Measurements from ENCODE around the gene SRD5A1. TPM values are rescaled to one million over a fixed set of nuclear protein-coding genes. Genes with fewer than 3 reads are reported as not detected.
A peak's percentile ranks its signal among the peaks of the same experiment; 100 is the strongest.

The SRD5A1 gene
- total and polyA plus RNA-seq, 2 experiments from 2014 or later = 18.9 to 20.2 TPM

DNA sequence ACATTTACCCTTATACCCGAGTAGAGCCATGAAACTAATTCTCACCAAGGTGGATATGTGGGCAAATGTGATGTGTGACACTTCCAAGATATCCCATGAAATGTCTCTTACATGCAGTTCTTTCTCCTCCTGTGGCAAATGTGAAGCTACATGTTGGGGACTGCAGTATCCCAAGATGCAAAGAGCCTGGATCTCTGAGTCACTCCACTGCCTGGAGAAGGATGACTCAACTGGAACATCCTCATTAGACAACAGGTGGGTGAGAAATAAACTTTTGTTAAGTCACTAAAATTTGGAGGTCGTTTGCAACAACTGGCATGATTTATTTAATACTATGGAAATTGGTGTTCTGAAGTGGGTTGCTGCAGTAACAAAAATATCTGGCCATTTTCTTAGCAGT, 43.5 kb downstream of the SRD5A1 start:
- Histone ChIP-seq H3K4me3 (no peak overlapping the region), H3K36me3 (ENCODE audit: low read depth) (no peaks in the 10 kb centered on the region), H3K9me3 (ENCODE audit: low read depth) (no peaks in the 10 kb centered on the region), H3K9me2 (ENCODE audit: insufficient read depth) (no peaks in the 10 kb centered on the region), H2AFZ (no peak overlapping the region), H3K27ac (no peak overlapping the region), H3K27me3 (replicated peaks; ENCODE audit: insufficient read depth) (no peaks in the 10 kb centered on the region), H3K4me1 (ENCODE audit: insufficient read depth) (no peaks in the 10 kb centered on the region), H3K9ac (no peak overlapping the region), H3K79me2 (ENCODE audit: insufficient read depth) (no peaks in the 10 kb centered on the region), H3F3A (ENCODE audit: insufficient read depth) (no peaks in the 10 kb centered on the region), H4K20me1 (ENCODE audit: insufficient read depth) (no peaks in the 10 kb centered on the region), H3K4me2 (ENCODE audit: unreplicated experiment) (no peak overlapping the region)
- no peak for TF ChIP-seq EZH2 (IDR thresholded peaks at IDR 0.05; ENCODE audit: insufficient read depth, poor library complexity, severe bottlenecking)
- DNase-seq = peak; percentile 49
- 59 to 64% methylated on average over 2 of the region's 2 CpGs for WGBS, 2 experiments (ENCODE audit: low coverage in 1 of 2, low lambda C conversion rate in 2 of 2, missing lambda C conversion rate in 2 of 2)
- in situ Hi-C loops (cut with MboI) = no loop called here

DNA sequence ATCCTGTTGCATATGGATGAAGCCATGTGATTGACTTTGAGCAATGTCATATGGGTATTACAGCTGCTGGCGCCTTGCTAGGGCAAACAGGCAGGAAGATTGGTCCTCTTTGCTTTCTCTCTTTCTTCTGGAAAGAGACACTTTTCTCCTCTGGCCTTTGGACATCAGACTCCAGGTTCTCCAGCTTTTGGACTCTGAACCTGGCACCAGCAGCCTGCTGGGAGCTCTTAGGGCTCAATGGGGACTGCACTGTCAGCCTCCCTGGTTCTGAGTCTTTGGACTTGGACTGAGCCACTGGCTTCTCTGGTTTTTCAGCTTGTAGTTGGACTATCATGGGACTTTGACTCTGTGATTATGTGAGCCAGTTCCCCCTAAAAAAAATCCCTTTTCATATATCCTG, 45.1 kb downstream of the SRD5A1 start:
- Histone ChIP-seq H3K9me3 (ENCODE audit: low read depth) (no peaks in the 10 kb centered on the region), H3K27ac (no peak overlapping the region), H3K9me2 (ENCODE audit: insufficient read depth) (no peaks in the 10 kb centered on the region), H3K4me2 (ENCODE audit: unreplicated experiment) (no peak overlapping the region), H3K4me1 (ENCODE audit: insufficient read depth) (no peaks in the 10 kb centered on the region), H3K79me2 (ENCODE audit: insufficient read depth) (no peaks in the 10 kb centered on the region), H3K36me3 (ENCODE audit: low read depth) (no peaks in the 10 kb centered on the region), H3F3A (ENCODE audit: insufficient read depth) (no peaks in the 10 kb centered on the region), H3K27me3 (replicated peaks; ENCODE audit: insufficient read depth) (no peaks in the 10 kb centered on the region), H2AFZ (no peak overlapping the region), H3K9ac (no peak overlapping the region), H4K20me1 (ENCODE audit: insufficient read depth) (no peaks in the 10 kb centered on the region), H3K4me3 (no peak overlapping the region)
- DNase-seq = no peak
- in situ Hi-C loops (cut with MboI) = no loop called here
- 93% methylated on average over 1 of the region's 1 CpG for WGBS, 2 experiments (ENCODE audit: low coverage in 1 of 2, low lambda C conversion rate in 2 of 2, missing lambda C conversion rate in 2 of 2)
- no peak for TF ChIP-seq EZH2 (IDR thresholded peaks at IDR 0.05; ENCODE audit: insufficient read depth, poor library complexity, severe bottlenecking)
- TF ChIP-seq EZH2phosphoT487 (IDR thresholded peaks at IDR 0.05; ENCODE audit: insufficient read depth, low read depth) = no peak

DNA sequence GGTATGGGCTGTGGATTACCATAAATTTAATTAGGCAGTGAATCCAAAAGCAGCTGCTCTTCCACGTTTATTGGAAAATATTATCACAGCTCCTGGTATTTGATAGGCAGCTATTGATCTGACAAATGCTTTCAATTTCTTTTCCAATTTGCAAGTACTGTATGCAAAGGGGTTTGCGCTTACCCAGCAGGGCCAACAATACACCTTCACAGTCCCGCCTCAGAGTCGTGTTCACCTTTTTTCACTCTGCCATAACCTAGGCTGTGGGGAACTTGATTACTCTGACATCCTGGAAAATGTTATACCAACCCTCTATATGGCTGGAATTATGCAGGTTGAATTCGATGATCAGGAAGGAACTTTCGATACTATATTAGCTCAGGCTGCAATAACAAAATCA, 47.7 kb downstream of the SRD5A1 start:
- H3K27ac ChIP-seq = no peak overlapping the region
- H3K27me3 ChIP-seq (replicated peaks; ENCODE audit: insufficient read depth) = no peaks in the 10 kb centered on the region
- H2AFZ ChIP-seq = no peak overlapping the region
- TF ChIP-seq EZH2 (IDR thresholded peaks at IDR 0.05; ENCODE audit: insufficient read depth, poor library complexity, severe bottlenecking) (no peak), EZH2phosphoT487 (IDR thresholded peaks at IDR 0.05; ENCODE audit: insufficient read depth, low read depth) (no peak)
- no peaks in the 10 kb centered on the region for H3K9me3 ChIP-seq (ENCODE audit: low read depth)
- no peak overlapping the region for H3K9ac ChIP-seq
- H3K4me1 ChIP-seq (ENCODE audit: insufficient read depth) = no peaks in the 10 kb centered on the region
- no peaks in the 10 kb centered on the region for H3F3A ChIP-seq (ENCODE audit: insufficient read depth)
- no peaks in the 10 kb centered on the region for H3K79me2 ChIP-seq (ENCODE audit: insufficient read depth)
- no peaks in the 10 kb centered on the region for H4K20me1 ChIP-seq (ENCODE audit: insufficient read depth)
- in situ Hi-C loops (cut with MboI) = no loop called here
- DNase-seq = no peak
- 65% methylated on average over 6 of the region's 6 CpGs for WGBS, 2 experiments (ENCODE audit: low coverage in 1 of 2, low lambda C conversion rate in 2 of 2, missing lambda C conversion rate in 2 of 2)
- H3K4me3 ChIP-seq = no peak overlapping the region
- H3K36me3 ChIP-seq (ENCODE audit: low read depth) = no peaks in the 10 kb centered on the region
- no peaks in the 10 kb centered on the region for H3K9me2 ChIP-seq (ENCODE audit: insufficient read depth)
- H3K4me2 ChIP-seq (ENCODE audit: unreplicated experiment) = no peak overlapping the region

- H3K9ac ChIP-seq = no peak overlapping the region
- in situ Hi-C loops (cut with MboI) = no loop called here
- H3F3A ChIP-seq (ENCODE audit: insufficient read depth) = no peaks in the 10 kb centered on the region
- no peak overlapping the region for H3K4me3 ChIP-seq
- no peak overlapping the region for H2AFZ ChIP-seq
- H3K9me3 ChIP-seq (ENCODE audit: low read depth) = no peaks in the 10 kb centered on the region
- no peak for DNase-seq
- H3K27me3 ChIP-seq (replicated peaks; ENCODE audit: insufficient read depth) = no peaks in the 10 kb centered on the region
- H4K20me1 ChIP-seq (ENCODE audit: insufficient read depth) = no peaks in the 10 kb centered on the region
- H3K4me2 ChIP-seq (ENCODE audit: unreplicated experiment) = no peak overlapping the region
- H3K79me2 ChIP-seq (ENCODE audit: insufficient read depth) = no peaks in the 10 kb centered on the region
- TF ChIP-seq EZH2 (IDR thresholded peaks at IDR 0.05; ENCODE audit: insufficient read depth, poor library complexity, severe bottlenecking) = no peak
- TF ChIP-seq EZH2phosphoT487 (IDR thresholded peaks at IDR 0.05; ENCODE audit: insufficient read depth, low read depth) = no peak
- no peaks in the 10 kb centered on the region for H3K4me1 ChIP-seq (ENCODE audit: insufficient read depth)
- no peaks in the 10 kb centered on the region for H3K9me2 ChIP-seq (ENCODE audit: insufficient read depth)
- no peaks in the 10 kb centered on the region for H3K36me3 ChIP-seq (ENCODE audit: low read depth)
- no peak overlapping the region for H3K27ac ChIP-seq
- WGBS, 2 experiments (ENCODE audit: low coverage in 1 of 2, low lambda C conversion rate in 2 of 2, missing lambda C conversion rate in 2 of 2) = 46 to 69% methylated on average over 2 of the region's 2 CpGs
These were observed 48.4 kb downstream of the SRD5A1 start for GRCh38 chr5:6681682-6682081.

- DNase-seq = no peak
- H3K9me3 ChIP-seq (ENCODE audit: low read depth) = no peaks in the 10 kb centered on the region
- H3K9me2 ChIP-seq (ENCODE audit: insufficient read depth) = no peaks in the 10 kb centered on the region
- no peaks in the 10 kb centered on the region for H3K4me1 ChIP-seq (ENCODE audit: insufficient read depth)
- TF ChIP-seq EZH2phosphoT487 (IDR thresholded peaks at IDR 0.05; ENCODE audit: insufficient read depth, low read depth) = no peak
- no peak for TF ChIP-seq EZH2 (IDR thresholded peaks at IDR 0.05; ENCODE audit: insufficient read depth, poor library complexity, severe bottlenecking)
- no peaks in the 10 kb centered on the region for H3K27me3 ChIP-seq (replicated peaks; ENCODE audit: insufficient read depth)
- no peak overlapping the region for H3K27ac ChIP-seq
- H3K79me2 ChIP-seq (ENCODE audit: insufficient read depth) = no peaks in the 10 kb centered on the region
- in situ Hi-C loops (cut with MboI) = no loop called here
- H3K4me2 ChIP-seq (ENCODE audit: unreplicated experiment) = no peak overlapping the region
- no peak overlapping the region for H3K4me3 ChIP-seq
- H2AFZ ChIP-seq = no peak overlapping the region
- H3F3A ChIP-seq (ENCODE audit: insufficient read depth) = no peaks in the 10 kb centered on the region; the same call in 1 of the 2 replicates
- 57 to 76% methylated on average over 5 to 11 of the region's 11 CpGs for WGBS, 2 experiments (ENCODE audit: low coverage in 1 of 2, low lambda C conversion rate in 2 of 2, missing lambda C conversion rate in 2 of 2)
- no peak overlapping the region for H3K9ac ChIP-seq
- no peaks in the 10 kb centered on the region for H4K20me1 ChIP-seq (ENCODE audit: insufficient read depth)
- H3K36me3 ChIP-seq (ENCODE audit: low read depth) = no peaks in the 10 kb centered on the region
These were observed 49.0 kb downstream of the SRD5A1 start for GRCh38 chr5:6682239-6682638.
